H9 (cell line): ENCODE measurements around the gene PPP2R2B. TPM values are rescaled to one million over a fixed set of nuclear protein-coding genes. Genes with fewer than 3 reads are reported as not detected.

Experiments used
- DNase-seq: peaks from one replicate; pipeline ENCODE4 v3.0.0-alpha.2; 2017
- H2AFZ ChIP-seq: one replicate; pipeline ENCODE4 v1.6.1; 2013; ENCODE audit warnings: mild to moderate bottlenecking, low read length, control low read depth, moderate library complexity
- H2AK5ac ChIP-seq: 2 replicates; pipeline ENCODE4 v1.6.1; 2013; ENCODE audit warnings: low read length, control low read depth, mixed read lengths; ENCODE audit not compliant: insufficient read length
- H2BK120ac ChIP-seq: one replicate; pipeline ENCODE4 v1.6.1; 2013; ENCODE audit warnings: low read depth, mild to moderate bottlenecking, low read length, control low read depth, inconsistent platforms; ENCODE audit not compliant: poor library complexity, severe bottlenecking
- H2BK12ac ChIP-seq: 2 replicates; pipeline ENCODE4 v1.6.1; 2013; ENCODE audit warnings: low read length, control low read depth, mixed read lengths, low read depth; ENCODE audit not compliant: insufficient read length
- H2BK15ac ChIP-seq: 2 replicates; pipeline ENCODE4 v1.6.1; 2013; ENCODE audit warnings: low read depth, low read length, control low read depth
- H2BK20ac ChIP-seq: one replicate; pipeline ENCODE4 v1.6.1; 2013; ENCODE audit warnings: low read depth, mild to moderate bottlenecking, low read length, control low read depth, inconsistent platforms; ENCODE audit not compliant: poor library complexity, severe bottlenecking
- H2BK5ac ChIP-seq: 2 replicates; pipeline ENCODE4 v1.6.1; 2013; ENCODE audit warnings: low read length, control low read depth, mixed read lengths; ENCODE audit not compliant: insufficient read length
- H3K14ac ChIP-seq: 2 replicates; pipeline ENCODE4 v1.6.1; 2013; ENCODE audit warnings: low read length, control low read depth; ENCODE audit not compliant: insufficient read depth
- H3K18ac ChIP-seq: 2 replicates; pipeline ENCODE4 v1.6.1; 2013; ENCODE audit warnings: low read depth, mild to moderate bottlenecking, mixed read lengths, low read length, control low read depth; ENCODE audit not compliant: insufficient read length
- H3K23ac ChIP-seq: 2 replicates; pipeline ENCODE4 v1.6.1; 2013; ENCODE audit warnings: low read length, control low read depth, mixed read lengths, low read depth; ENCODE audit not compliant: insufficient read length
- H3K23me2 ChIP-seq: 2 replicates; pipeline ENCODE4 v1.6.1; 2013; ENCODE audit warnings: low read depth, mild to moderate bottlenecking, mixed read lengths, low read length, control low read depth; ENCODE audit not compliant: insufficient read length, poor library complexity, severe bottlenecking
- H3K27ac ChIP-seq: 2 replicates; pipeline ENCODE4 v1.5.1; 2013; ENCODE audit warnings: low read length, control low read depth, mixed read lengths, low read depth; ENCODE audit not compliant: insufficient read length
- H3K27me3 ChIP-seq: 2 replicates; pipeline ENCODE4 v1.6.1; 2013; ENCODE audit warnings: low read length, control low read depth, inconsistent platforms; ENCODE audit not compliant: insufficient read depth
- H3K4ac ChIP-seq: 2 replicates; pipeline ENCODE4 v1.6.1; 2013; ENCODE audit warnings: low read depth, mild to moderate bottlenecking, control low read depth, inconsistent platforms, low read length, moderate library complexity
- H3K4me1 ChIP-seq: 2 replicates; pipeline ENCODE4 v1.6.1; 2013; ENCODE audit warnings: low read length, control low read depth, inconsistent platforms; ENCODE audit not compliant: insufficient read depth
- H3K4me2 ChIP-seq: 2 replicates; pipeline ENCODE4 v1.6.1; 2013; ENCODE audit warnings: low read length, control low read depth, mixed read lengths; ENCODE audit not compliant: insufficient read length, insufficient read depth
- H3K56ac ChIP-seq: 2 replicates; pipeline ENCODE4 v1.6.1; 2013; ENCODE audit warnings: low read depth, mild to moderate bottlenecking, mixed read lengths, low read length, control low read depth; ENCODE audit not compliant: insufficient read length
- H3K79me1 ChIP-seq: 2 replicates; pipeline ENCODE4 v1.6.1; 2013; ENCODE audit warnings: low read depth, mild to moderate bottlenecking, moderate library complexity, low read length, control low read depth, inconsistent platforms; ENCODE audit not compliant: insufficient read depth, poor library complexity, severe bottlenecking
- H3K79me2 ChIP-seq: 2 replicates; pipeline ENCODE4 v1.6.1; 2013; ENCODE audit warnings: low read length, control low read depth, inconsistent platforms; ENCODE audit not compliant: insufficient read depth
- H3K9ac ChIP-seq: 2 replicates; pipeline ENCODE4 v1.6.1; 2013; ENCODE audit warnings: low read length, control low read depth, mixed read lengths; ENCODE audit not compliant: insufficient read length; ENCODE audit errors: extremely low read depth
- H3K9me3 ChIP-seq: one replicate; pipeline ENCODE4 v1.6.1; 2013; ENCODE audit warnings: low read depth, low read length, inconsistent platforms; ENCODE audit not compliant: control insufficient read depth
- H3T11ph ChIP-seq: one replicate; pipeline ENCODE4 v1.6.1; 2013; ENCODE audit warnings: mild to moderate bottlenecking, low read length, control low read depth, inconsistent platforms
- H4K20me1 ChIP-seq: one replicate; pipeline ENCODE4 v1.6.1; 2013; ENCODE audit not compliant: control insufficient read depth, insufficient read length, insufficient read depth
- H4K5ac ChIP-seq: 2 replicates; pipeline ENCODE4 v1.6.1; 2013; ENCODE audit warnings: low read depth, mild to moderate bottlenecking, mixed read lengths, low read length, control low read depth; ENCODE audit not compliant: insufficient read length
- H4K8ac ChIP-seq: replicated peaks from 2 replicates; pipeline ENCODE4 v1.6.1; 2013; ENCODE audit warnings: low read length, control low read depth, mixed read lengths, low read depth; ENCODE audit not compliant: insufficient read length
- H4K91ac ChIP-seq: 2 replicates; pipeline ENCODE4 v1.6.1; 2013; ENCODE audit warnings: low read depth, mild to moderate bottlenecking, moderate library complexity, mixed read lengths, low read length, control low read depth; ENCODE audit not compliant: insufficient read length
- H3K27ac Mint-ChIP-seq, 3 experiments: 2 replicates in 2 of 3; 3 replicates in 1 of 3; pipeline ENCODE4 v1.8.0; 2020 to 2021; ENCODE audit warnings: mixed read lengths in 3 of 3, mild to moderate bottlenecking in 1 of 3, moderate library complexity in 1 of 3
- H3K27me3 Mint-ChIP-seq: 2 replicates; pipeline ENCODE4 v1.8.0; 2021; ENCODE audit warnings: low read depth, mild to moderate bottlenecking, moderate library complexity, mixed read lengths
- H3K36me3 Mint-ChIP-seq, 3 experiments: 2 replicates in 2 of 3; 3 replicates in 1 of 3; pipeline ENCODE4 v1.8.0; 2020 to 2021; ENCODE audit warnings: low read depth in 3 of 3, mixed read lengths in 3 of 3; ENCODE audit not compliant: insufficient read depth in 1 of 3
- H3K4me1 Mint-ChIP-seq, 2 experiments: 2 replicates each; pipeline ENCODE4 v1.8.0; 2020; ENCODE audit warnings: mixed read lengths in 2 of 2
- H3K4me3 Mint-ChIP-seq, 2 experiments: 2 replicates in 1 of 2; 3 replicates in 1 of 2; pipeline ENCODE4 v1.8.0; 2020 to 2021; ENCODE audit warnings: mild to moderate bottlenecking in 2 of 2, mixed read lengths in 2 of 2, moderate library complexity in 1 of 2
- H3K9me3 Mint-ChIP-seq, 2 experiments: 2 replicates in 1 of 2; 3 replicates in 1 of 2; pipeline ENCODE4 v1.8.0; 2020; ENCODE audit warnings: mild to moderate bottlenecking in 2 of 2, mixed read lengths in 2 of 2, moderate library complexity in 1 of 2
- CTCF ChIP-seq: fragments of 200-600 bp; sonication (generic); conservative IDR thresholded peaks from 3 replicates; pipeline ENCODE4 v1.8.0; 2021; ENCODE audit warnings: antibody characterized with exemption, mild to moderate bottlenecking
- WGBS: extraction: QIAGEN DNeasy Blood & Tissue Kit; methylation state at CpG from one replicate; pipeline ENCODE4 v1.1.7; 2013; ENCODE audit warnings: missing lambda C conversion rate, low lambda C conversion rate, mixed read lengths; ENCODE audit not compliant: insufficient read length; ENCODE audit errors: extremely low coverage; 5-methylcytosine and 5-hydroxymethylcytosine counted together
- total RNA-seq: library from RNA; stranded (reverse); gene quantifications from 2 replicates; pipeline ENCODE4 v1.2.1, GENCODE V29; 2021

The PPP2R2B gene
- total RNA-seq, 1 experiment from 2014 or later = 14.3 TPM

- Histone ChIP-seq H3K4me1 (no peaks in the 10 kb centered on the region), H4K5ac (no peak overlapping the region), H3K14ac (no peak overlapping the region), H2AK5ac (no peak overlapping the region), H3K27ac (no peak overlapping the region), H2BK20ac (no peak overlapping the region), H2BK12ac (no peak overlapping the region), H3K56ac (no peak overlapping the region), H3K4ac (no peak overlapping the region), H2BK120ac (no peak overlapping the region), H3T11ph (no peak overlapping the region), H2BK15ac (no peak overlapping the region), H2BK5ac (no peak overlapping the region), H3K9ac (no peak overlapping the region), H3K79me1 (no peaks in the 10 kb centered on the region), H3K23ac (no peak overlapping the region), H3K4me2 (no peak overlapping the region), H3K9me3 (no peaks in the 10 kb centered on the region), H3K79me2 (no peaks in the 10 kb centered on the region), H4K20me1 (no peaks in the 10 kb centered on the region), H3K23me2 (no peaks in the 10 kb centered on the region), H3K18ac (no peak overlapping the region), H2AFZ (no peak overlapping the region), H4K8ac (no peak overlapping the region), H3K27me3 (no peaks in the 10 kb centered on the region), H4K91ac (no peak overlapping the region)
- no CpG with 5 or more reads among the region's 6 CpGs for WGBS
- no peak for DNase-seq
- Mint-ChIP-seq H3K9me3 (no peaks in the 10 kb centered on the region), H3K36me3 (peaks cover 4 to 9% (median 7%) of the 10 kb centered on the region in 3 experiments; a peak in 6 of 7 replicates), H3K4me1 (peaks cover 0 to 7% of the 10 kb centered on the region in 2 experiments; a peak in 1 of 4 replicates), H3K4me3 (no peak overlapping the region), H3K27ac (no peak overlapping the region), H3K27me3 (no peaks in the 10 kb centered on the region)
- TF ChIP-seq CTCF = no peak
These were observed 171.2 kb downstream of the PPP2R2B start for GRCh38 chr5:146707316-146707715.
